ENCODE results near the gene RFK.

The RFK gene

DNA sequence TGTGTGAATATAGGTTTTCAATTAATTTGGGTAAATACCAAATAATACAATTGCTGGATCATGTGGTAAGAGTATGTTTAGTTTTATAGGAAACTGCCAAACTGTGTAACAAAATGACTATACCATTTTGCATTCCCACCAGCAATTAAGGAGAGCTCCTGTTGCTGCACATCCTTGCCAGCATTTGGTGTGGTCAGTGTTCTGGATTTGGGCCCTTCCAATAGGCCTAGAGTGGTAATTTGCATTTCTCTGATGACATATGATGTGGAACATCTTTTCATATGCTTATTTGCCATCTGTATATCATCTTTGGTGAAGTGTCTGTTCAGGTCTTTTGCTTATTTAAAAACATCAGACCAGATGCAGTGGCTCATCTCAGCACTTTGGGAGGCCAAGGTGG lies 11.6 kb upstream of the RFK start:
- DNase-seq = no peak

DNA sequence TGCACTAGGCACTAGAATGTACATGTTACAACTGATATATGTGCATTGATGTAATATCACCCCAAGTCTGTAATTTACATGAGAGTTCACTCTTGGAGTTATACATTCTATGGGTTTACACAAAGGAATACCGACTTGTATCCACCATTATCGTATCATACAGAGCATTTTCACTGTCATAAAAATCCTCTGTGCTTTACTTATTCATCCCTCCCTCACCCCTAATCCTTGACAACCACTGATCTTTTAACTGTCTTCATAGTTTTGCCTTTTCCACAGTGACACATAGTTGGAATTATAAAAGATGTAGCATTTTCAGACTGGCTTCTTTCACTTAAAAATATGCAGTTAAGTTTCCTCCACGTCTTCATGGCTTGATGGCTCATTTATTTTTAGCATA lies 11.1 kb upstream of the RFK start:
- DNase-seq = no peak

DNA sequence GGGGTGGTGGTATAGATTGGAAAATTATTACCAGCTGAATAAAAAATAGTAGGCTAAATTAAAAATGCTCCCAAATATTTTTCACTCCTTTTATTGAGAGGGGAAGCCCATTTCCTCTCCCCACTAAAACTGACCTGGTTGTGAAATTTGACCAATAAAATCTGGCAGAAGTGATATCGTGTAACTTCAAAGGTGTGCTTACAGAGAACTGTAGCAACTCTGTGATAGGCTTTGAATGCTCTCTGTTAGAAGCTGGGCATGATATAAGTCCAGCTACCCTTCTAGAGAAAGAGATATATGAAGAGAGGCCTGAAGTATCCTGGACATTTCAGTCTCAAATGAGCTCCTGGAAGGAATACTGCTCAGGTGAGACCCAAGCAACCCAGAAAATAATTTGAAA lies 10.2 kb upstream of the RFK start:
- no peak for DNase-seq

DNA sequence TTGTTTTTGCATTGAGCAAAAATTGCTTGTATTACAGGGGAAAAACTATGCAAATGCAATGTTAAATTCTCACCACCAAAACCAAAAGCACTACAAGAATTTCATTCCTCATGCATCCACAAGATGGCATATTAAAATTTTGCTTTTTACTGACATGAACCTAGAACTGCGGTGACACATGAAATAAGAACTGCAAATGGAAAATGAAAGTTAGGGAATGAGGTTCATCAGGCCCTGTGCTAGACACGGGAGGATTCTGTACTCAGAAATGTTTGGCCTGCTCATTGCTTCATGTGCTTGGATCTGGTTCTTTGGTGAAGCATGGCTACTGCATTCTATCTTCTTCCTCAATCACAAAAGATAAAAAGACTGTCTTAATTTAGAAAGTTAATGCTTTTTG lies 9.1 kb upstream of the RFK start:
- DNase-seq = no peak

DNA sequence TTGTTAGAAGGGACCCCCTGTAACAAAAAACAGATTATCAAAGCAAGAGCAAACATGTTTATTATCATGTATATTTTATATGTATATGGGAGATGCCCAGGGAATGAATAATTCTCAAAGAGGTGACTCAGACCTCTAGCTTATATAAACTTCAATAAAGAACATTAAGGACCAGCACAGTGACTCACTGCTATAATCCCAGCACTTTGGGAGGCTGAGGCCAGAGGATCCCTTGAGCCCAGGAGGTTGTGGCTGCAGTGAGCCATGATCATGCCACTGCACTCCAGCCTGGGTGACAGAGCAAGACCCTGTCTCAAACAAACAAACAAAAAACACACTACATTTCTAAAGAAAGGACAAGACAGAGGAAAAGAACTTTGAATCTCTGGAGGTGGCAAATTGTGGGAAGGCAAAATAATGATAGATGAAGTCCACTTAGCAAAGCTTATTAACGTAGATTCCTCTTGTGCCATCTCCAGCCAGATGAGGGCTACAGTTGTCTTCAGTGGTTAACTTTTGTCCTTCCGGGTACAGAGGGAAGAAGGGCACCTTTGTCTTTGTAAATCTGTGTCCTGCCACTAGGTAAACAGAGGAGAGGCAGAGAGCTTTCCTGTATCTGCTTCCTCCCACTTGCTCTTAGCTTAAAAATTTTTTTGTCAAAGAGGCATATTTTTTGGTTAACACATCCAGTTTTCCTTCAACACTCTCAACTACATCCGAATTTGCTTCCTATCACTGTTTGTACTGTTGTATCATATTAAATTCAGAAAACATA lies 7.5 kb upstream of the RFK start:
- DNase-seq = no peak

DNA sequence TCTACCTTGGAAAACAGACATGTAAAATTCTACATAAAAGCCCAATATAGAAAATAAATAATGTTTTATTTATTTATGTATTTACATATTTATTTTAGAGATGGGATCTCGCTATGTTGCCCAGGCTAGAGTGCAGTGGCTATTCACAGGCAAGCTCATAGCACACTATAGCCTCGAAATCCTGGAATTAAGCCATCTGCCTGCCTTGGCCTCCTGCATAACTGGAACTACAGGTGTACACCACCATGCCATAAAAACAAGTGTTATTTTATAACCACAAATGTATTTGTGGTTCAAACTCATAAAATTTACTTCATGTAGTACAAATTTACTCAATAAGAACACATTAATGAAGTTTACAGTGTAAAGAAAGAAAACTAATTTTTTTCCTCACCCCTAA lies 7.0 kb upstream of the RFK start:
- no peak for DNase-seq

DNA sequence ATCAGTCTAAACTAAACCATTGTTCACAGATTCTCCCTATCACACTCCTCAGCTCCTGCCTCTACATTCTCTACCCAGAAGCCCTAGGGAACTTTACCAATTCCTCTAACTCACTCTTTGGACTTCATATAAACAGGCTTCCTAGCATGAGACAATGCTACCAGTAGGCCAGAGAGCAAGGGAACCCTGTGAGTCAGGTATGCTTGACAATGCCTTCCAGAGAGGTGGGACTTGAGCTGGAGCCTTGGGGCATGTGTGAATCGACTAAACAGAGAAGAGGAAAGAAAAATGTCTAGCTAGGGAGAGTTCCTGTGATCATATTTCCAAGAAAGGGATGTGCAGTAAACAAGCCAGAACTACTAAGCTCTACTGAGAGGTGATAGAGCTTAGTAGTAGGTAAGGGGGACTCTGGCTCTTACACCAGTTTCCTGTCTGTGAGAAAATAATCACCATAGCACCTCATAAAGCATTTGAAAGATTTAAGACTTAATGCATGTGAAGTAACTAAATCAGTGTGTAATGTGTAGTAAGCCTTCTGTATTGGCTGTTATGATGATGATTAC lies 6.4 kb upstream of the RFK start:
- no peak for DNase-seq

DNA sequence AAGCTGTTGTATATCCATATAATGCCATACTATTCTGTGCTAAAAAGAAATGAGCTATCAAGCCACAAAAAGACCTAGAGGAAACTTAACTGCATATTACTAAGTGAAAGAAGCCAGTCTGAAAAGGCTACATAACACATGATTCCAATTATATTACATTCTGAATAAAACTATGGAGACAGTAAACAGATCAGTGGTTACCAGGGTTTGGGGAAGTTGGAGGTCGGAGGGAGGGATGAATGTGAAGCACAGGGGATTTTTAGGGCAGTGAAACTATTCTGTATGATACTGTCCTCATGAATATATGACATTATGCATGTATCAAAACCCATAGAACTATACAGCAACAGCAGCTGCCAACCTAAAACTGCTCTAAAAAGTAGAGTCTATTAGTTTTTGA lies 5.6 kb upstream of the RFK start:
- no peak for DNase-seq

DNA sequence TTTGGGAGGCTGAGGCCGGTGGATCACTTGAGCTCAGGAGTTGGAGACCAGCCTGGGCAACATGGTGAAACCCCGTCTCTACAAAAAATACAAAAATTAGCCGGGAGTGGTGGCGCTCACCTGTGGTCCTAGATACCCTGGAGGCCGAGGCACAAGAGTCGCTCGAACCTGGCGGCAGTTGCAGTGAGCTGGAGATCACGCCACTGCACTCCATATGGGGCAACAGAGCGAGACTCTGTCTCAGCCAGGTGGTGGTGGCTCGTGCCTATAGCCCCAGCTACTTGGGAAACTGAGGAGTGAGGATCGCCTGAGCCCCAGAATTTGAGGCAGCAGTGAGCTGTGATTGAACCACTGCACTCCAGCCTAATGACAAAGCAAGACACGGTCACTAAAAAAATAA lies 2.4 kb upstream of the RFK start:
- DNase-seq = no peak

DNA sequence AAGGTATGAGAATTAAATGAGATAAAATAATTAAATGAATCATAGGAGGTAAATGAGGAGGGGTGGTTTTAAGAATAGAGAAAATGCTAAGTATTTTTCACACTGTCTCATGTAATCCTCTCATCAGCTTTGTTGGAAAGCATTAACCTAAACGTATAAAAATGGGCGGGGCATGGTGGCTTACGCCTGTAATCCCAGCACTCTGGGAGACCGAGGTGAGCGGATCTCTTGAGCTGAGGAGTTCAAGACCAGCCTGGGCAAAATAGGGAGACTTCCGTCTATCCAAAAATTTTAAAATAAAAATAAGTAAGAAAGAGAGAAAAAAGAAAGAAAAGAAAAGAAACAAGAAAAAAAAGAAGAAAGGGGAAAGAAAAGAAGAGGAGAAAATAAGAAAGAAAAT lies 1.9 kb upstream of the RFK start:
- no peak for DNase-seq

DNA sequence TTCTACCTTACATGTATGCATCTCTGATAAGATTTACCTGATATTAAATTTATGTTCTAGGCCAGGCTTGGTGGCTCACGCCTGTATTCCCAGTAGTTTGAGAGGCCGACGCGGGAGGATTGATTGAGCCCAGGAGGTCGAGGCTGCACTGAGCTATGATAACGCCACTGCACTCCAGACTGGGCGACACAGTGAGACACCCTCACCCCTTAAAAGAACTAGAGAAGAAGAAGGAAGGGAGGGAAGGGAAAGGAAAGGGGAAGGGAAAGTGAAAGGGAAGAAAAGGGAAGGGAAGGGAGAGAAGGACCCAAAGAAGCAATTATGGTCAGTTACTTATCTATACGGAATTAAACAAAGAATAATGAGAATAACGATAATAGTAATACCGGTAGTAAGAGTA lies 1.2 kb upstream of the RFK start:
- DNase-seq = no peak

DNA sequence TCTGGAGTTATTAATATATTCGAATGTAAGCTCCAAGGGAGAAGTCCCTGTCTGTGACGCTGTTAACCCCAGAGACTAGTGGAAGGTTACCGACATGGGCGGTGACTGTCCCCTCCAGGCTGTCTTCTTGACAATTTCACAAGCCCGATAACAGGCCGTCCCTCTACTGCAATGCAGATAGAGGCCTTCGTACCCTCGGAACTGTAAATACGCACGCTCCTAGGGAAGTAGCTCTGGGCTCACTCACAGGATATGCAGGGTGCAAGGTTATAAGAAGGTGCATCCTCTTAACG lies 680 bp upstream of the RFK start:
- peak; percentile 22 for DNase-seq

DNA sequence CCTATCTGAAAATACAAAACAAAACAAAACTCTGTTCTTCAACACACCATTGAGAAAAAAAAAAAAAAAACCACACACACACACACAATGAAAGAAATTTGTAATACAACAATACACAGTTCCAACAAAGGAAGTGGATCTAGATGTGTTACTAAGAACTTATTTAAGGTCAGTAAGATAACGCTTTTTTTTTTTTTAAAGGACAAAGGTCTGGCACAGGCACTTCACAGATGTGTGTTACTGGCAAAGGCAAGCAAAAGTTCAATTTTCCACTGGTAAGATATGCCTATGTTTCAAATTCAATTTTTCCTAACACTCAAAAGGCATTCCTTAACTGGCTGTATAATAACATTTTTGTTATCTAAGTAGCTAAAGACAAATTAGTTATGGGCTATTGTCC lies 3.6 kb downstream of the RFK start:
- no peak for DNase-seq

DNA sequence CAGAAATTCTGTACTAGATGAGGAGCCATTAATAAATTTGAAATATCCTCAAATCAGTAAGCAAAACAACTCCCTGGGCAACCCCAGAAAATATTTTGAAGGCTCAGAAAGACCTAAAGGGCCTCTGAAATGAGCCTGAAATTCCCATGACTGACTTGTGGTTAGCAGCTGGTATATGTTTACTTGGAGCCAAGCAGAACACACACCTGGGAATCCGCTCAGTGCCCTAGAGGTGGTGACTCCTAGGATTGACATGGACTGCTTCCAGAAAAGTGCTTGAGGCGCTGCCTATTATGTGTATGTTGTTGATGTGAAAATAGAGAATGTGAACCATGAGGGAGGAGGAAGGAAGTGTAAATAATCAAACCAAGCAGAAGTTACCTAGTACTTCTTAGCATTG lies 14.7 kb downstream of the RFK start:
- DNase-seq = peak; percentile 58

DNA sequence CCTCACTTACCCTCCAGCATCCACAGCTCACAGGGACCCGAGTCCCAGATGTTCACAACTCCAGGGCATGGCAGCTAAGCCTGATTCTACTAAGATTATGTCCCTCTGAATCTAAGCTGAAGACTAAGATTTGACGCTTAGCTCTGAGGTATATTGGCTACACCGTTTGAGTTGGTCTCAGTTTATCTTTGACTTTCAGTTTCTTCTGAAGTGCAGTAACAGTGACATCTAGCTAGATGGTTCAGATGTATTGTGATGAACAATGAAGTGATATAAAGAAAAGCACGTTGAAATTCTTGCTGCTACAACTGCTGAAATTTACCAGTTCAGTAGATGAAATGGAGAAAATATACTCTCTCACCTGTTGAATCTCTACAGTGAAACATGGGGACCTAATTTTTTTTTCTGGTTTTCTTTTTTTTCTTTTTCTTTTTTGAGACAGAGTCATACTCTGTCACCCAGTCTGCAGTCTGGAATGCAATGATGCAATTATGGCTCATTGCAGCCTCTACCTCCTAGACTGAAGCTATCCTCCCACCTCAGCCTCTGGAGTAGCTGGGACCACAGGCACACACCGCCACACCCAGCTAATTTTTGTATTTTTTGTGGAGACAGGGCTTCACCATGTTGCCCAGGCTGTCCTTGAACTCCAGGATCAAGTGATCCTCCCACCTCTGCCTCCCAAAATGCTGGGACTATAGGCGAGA lies 15.7 kb downstream of the RFK start:
- DNase-seq = no peak

DNA sequence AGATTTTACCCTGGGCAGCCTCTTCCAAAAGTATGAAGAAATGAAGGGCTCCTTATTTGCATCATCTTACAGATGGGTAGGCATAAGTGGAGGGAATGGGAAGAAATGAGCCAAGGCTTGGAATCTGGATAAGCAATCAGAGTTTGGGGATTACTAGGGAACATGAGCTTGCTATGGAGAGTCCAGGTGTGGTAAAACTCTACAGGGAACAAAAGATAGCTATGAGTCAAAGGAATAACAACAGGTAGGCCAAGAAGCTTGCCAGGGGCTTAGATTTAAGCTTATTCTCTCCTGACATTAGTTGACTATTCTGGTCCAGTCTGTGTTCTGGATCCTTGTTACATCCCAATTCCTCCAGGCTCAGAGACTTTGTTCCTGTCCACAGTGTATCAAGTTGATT lies 16.4 kb downstream of the RFK start:
- DNase-seq = no peak

DNA sequence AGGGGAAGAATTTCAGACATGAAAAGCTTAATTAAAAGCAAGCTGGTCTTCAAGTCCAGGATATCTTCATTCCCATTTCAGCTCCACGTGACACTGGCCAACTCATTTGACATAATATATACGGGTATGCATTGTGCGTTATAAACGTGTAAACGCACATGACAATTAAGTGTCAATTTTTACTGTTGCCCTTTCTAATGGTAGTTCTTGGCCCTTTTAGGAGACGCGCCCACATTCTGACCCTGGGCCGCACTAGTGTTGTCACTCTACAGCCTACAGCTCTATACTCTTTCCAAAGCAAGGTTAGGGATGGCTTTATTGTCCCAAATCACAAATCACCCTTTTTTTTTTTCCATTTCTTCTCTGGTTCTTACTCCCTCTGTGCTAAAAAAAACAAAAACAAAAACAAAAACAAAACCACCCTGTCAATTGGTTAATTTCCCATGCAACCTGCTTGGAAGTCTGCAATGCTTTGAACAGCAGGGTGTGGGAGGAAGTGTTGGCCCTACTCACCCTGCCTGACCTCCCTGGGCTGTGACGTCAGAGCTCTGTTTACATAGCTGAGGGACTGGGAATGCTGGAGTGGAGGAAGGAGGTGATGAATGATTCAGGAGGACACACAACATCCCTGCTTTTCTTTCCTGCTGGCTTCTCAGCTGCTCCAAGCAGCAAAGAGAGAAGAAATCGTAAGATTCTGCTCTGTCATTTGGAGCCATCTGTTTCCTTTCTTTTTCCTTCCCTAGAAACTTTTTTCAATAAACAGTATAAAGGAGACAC lies 19.3 kb downstream of the RFK start:
- no peak for DNase-seq

DNA sequence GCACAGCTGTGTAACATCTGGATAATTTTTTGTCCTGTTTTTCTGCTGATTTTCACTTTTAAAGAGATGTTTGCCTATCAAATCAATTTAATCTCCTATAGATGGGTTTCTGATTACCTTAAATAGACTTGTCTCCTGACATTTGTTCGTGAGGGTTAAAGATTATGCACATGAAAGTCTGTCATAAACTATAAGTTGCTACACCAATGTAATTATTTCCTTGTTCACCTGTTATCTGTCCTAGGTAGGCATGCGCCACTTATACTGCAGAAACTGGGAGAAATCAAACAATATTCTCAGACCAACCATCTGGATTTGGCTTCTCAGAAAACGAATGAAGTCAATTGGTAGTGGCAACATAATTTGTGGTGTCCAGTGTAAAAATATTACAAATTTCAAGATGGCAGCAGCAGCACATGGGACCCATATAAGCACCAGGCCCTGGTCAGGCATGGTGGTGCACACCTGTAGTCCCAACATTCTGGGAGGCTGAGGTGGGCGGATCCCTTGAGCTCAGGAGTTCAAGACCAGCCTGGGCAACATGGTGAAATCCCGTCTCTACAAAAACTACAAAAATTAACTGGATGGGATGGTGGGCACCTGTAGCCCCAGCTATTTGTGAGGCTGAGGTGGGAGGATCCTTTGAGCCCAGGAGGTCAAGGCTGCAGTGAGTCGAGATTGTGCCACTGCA lies 20.3 kb downstream of the RFK start:
- no peak for DNase-seq

DNA sequence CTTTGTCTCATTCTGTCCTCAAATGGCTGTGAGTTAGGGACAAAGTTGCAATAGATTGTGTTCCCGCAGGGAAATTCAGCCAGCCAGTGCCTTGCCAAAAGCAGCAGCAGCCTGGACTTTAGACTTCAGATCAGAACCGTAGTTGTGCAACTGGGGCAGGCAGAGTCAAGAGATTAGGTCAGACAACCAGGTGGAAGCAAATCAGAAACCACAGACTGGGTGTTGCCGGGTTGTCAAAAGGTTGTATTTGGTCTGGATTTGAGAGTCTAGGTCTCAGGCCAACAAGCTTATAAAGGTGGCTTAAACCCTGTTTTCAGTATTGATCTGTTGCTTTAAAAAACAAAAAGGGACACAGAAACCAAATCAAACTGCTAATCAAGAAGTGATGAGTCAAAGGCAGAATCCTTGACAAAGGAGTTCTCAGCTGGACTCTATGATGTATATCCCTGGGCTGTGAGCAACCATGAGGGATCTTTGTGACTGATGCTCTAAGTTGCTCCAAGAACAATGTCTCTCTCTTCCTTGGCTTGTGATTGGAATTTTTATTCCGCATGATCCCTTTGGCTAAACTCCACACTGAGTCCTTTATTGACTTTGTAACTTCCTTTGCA lies 20.9 kb downstream of the RFK start:
- DNase-seq = no peak

DNA sequence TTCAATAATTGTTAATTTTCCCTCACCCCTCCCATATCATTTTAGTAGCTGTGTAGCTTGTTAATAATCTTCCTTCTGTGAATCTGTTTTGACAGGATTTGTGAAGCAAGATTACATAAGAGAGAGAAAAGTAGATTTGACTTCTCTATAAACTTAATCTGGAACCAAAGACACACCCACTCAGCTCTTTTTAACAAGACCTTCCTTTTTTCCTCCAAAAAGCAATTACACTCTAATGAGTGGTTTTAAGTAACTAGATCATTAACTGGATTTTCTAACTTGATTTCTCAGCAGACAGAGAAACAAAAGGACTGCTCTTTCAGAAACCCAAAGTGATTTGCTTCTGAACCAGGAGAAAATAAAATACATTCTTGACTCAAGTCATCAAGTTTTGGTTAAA lies 21.9 kb downstream of the RFK start:
- DNase-seq = no peak

DNA sequence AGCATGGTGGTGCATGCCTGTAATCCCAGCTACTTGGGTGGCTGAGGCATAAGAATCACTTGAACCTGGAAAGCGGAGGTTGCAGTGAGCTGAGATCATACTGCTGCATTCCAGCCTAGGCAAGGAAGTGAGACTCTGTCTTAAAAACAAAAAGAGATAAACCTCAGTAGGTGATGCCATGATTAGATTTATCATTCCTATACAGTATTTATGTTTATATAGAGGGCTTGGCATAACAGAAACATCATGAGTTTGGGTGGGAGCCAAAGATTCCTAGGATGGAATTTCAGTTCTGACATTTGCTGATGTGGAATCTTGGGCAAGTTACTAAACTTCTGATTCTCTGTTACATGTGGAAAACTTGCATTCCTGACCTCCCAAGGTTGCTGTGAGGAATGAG lies 22.3 kb downstream of the RFK start:
- DNase-seq = no peak

DNA sequence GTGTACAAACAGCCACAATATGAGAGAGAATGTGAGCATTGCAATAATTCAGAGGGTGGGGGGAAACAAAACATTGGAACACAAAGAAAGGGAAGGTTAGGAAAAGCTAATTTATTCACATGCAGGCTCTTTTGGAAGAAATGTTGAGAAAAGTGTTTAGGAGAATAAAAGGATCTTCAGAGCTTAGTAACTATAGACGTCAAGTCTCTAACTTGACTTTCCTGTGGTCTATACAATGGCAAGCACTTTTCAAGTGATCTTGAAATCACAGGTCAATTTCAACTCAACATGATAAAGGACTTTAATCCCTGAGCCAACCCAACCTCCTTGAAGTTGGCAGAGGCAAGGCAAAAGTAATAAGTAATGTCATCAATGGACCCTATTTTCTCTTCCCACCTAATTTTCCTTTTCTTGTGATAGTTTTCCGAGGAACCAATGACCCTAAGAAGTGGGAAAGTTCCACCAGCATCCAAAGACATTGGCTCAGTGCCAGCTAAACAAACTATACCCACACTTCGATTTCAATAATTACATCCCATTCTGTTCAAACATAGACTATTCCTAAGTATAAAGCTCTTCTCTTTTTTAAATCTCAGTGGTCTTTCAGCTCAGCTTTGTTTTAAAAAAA lies 23.7 kb downstream of the RFK start:
- DNase-seq = peak; percentile 26
